Breast epithelium (tissue), 4 donors: ENCODE measurements around the gene CDC73. TPM values are rescaled to one million over a fixed set of nuclear protein-coding genes. Genes with fewer than 3 reads are reported as not detected.
"Not testable (repeated sequence)": the region's sequence is repeated elsewhere in the genome, so short reads cannot be mapped to it uniquely, and the experiment has no call there.

ENCODE experiments used
- DNase-seq, 2 donors: peaks; one replicate each; pipeline ENCODE4 v3.0.0-alpha.2; 2019; ENCODE audit warnings: low spot score in 2 of 2
- H3K27ac ChIP-seq, 2 donors: fragments of 200-600 bp; sonication (generic) in 1 of 2; one replicate each; pipeline ENCODE4 v1.5.1; 2016 to 2019; ENCODE audit warnings: mild to moderate bottlenecking in 1 of 2
- H3K27me3 ChIP-seq, 2 donors: fragments of 200-600 bp; sonication (generic) in 1 of 2; one replicate each; pipeline versions ENCODE4 v1.5.1 to v1.6.0; 2017 to 2019; ENCODE audit warnings: control low read depth in 1 of 2, mild to moderate bottlenecking in 1 of 2
- H3K36me3 ChIP-seq: fragments of 200-600 bp; one replicate; pipeline ENCODE4 v1.5.1; 2019
- H3K4me1 ChIP-seq, 2 donors: fragments of 200-600 bp; sonication (generic); one replicate each; pipeline ENCODE4 v1.5.1; 2016 to 2019; ENCODE audit warnings: control low read depth in 1 of 2
- H3K4me3 ChIP-seq, 3 donors: fragments of 200-600 bp; sonication (generic); 1 replicate in 2 of 3; 2 replicates in 1 of 3; pipeline ENCODE4 v1.5.1; 2016 to 2019; ENCODE audit warnings: mild to moderate bottlenecking in 3 of 3, moderate library complexity in 2 of 3
- H3K9me3 ChIP-seq, 2 donors: fragments of 200-600 bp; sonication (generic) in 1 of 2; one replicate each; pipeline ENCODE4 v1.5.1; 2016 to 2019; ENCODE audit warnings: control low read depth in 1 of 2
- CTCF ChIP-seq, 3 donors: fragments of 450-650 bp; IDR thresholded peaks; one replicate each; pipeline ENCODE4 v1.5.1; 2016 to 2017; ENCODE audit warnings: antibody characterized with exemption in 3 of 3, mild to moderate bottlenecking in 3 of 3, moderate library complexity in 3 of 3
- POLR2A ChIP-seq: fragments of 450-650 bp; IDR thresholded peaks from one replicate; pipeline ENCODE4 v1.6.1; 2016; ENCODE audit warnings: antibody characterized with exemption, mild to moderate bottlenecking, moderate library complexity
- POLR2AphosphoS5 ChIP-seq, 3 donors: sonication (generic); formaldehyde crosslinking; IDR thresholded peaks; one replicate each; pipeline ENCODE4 v1.6.1; 2017; ENCODE audit warnings: antibody characterized with exemption in 3 of 3
- intact Hi-C: fragments of 100-400 bp; cut with DNase I; formaldehyde crosslinking; loops from one replicate; pipeline ENCODE4 v1.15.1; 2023; ENCODE audit warnings: low total_unique reads
- total RNA-seq, 3 donors: library from RNA; depleted of rRNA; stranded (reverse); fragments of >200 nt; gene quantifications; one replicate each; pipeline ENCODE4 v1.1.0, GENCODE V29; 2016

The CDC73 gene
- total RNA-seq, 3 donors from 2014 or later: 36.1 to 52.0 (median 49.6) TPM

GRCh38 chr1:193262661-193263060 lies 140.8 kb downstream of the CDC73 start:
- DNase-seq: no peak
- H3K4me1 ChIP-seq: no peaks in the 10 kb centered on the region
- no peak overlapping the region for H3K27ac ChIP-seq
- no peak overlapping the region for H3K4me3 ChIP-seq
- H3K36me3 ChIP-seq: no peaks in the 10 kb centered on the region
- H3K27me3 ChIP-seq: no peaks in the 10 kb centered on the region
- no peaks in the 10 kb centered on the region for H3K9me3 ChIP-seq
- intact Hi-C loops: no loop called here
- no peak for TF ChIP-seq CTCF (IDR thresholded peaks at IDR 0.05)
- TF ChIP-seq POLR2AphosphoS5 (IDR thresholded peaks at IDR 0.05): no peak
- TF ChIP-seq POLR2A: no peak

- DNase-seq: no peak
- Histone ChIP-seq H3K27me3 (no peaks in the 10 kb centered on the region), H3K27ac (no peak overlapping the region), H3K36me3 (no peaks in the 10 kb centered on the region), H3K4me1 (no peaks in the 10 kb centered on the region), H3K9me3 (no peaks in the 10 kb centered on the region), H3K4me3 (no peak overlapping the region)
- TF ChIP-seq CTCF (IDR thresholded peaks at IDR 0.05) (no peak), POLR2A (no peak), POLR2AphosphoS5 (IDR thresholded peaks at IDR 0.05) (no peak)
- intact Hi-C loops: loop anchor here (5.0 kb wide), 1 partner anchor 413 kb away; no protein-coding TSS in a partner anchor
Measured at GRCh38 chr1:193264313-193265065, 142.7 kb downstream of the CDC73 start.

- no peaks in the 10 kb centered on the region for H3K36me3 ChIP-seq
- no peak overlapping the region for H3K27ac ChIP-seq
- no peak for TF ChIP-seq CTCF (IDR thresholded peaks at IDR 0.05)
- no peak for TF ChIP-seq POLR2AphosphoS5 (IDR thresholded peaks at IDR 0.05)
- no peak for TF ChIP-seq POLR2A
- H3K27me3 ChIP-seq: no peaks in the 10 kb centered on the region
- no peak for DNase-seq
- H3K4me1 ChIP-seq: no peaks in the 10 kb centered on the region
- intact Hi-C loops: loop anchor here (5.0 kb wide), 1 partner anchor 412 kb away; no protein-coding TSS in a partner anchor
- no peaks in the 10 kb centered on the region for H3K9me3 ChIP-seq
- H3K4me3 ChIP-seq: no peak overlapping the region
Measured at GRCh38 chr1:193265716-193266115, 143.9 kb downstream of the CDC73 start.

GRCh38 chr1:193266794-193267193 lies 145.0 kb downstream of the CDC73 start:
- H3K27ac ChIP-seq, H3K4me1 ChIP-seq, H3K27me3 ChIP-seq, H3K9me3 ChIP-seq, H3K36me3 ChIP-seq, H3K4me3 ChIP-seq, DNase-seq: not testable (repeated sequence)
- intact Hi-C loops: loop anchor here (5.0 kb wide), 1 partner anchor 411 kb away; no protein-coding TSS in a partner anchor

- Histone ChIP-seq H3K27ac (no peak overlapping the region), H3K36me3 (no peaks in the 10 kb centered on the region), H3K27me3 (no peaks in the 10 kb centered on the region), H3K9me3 (no peaks in the 10 kb centered on the region), H3K4me1 (no peaks in the 10 kb centered on the region), H3K4me3 (no peak overlapping the region)
- no peak for DNase-seq
- intact Hi-C loops: no loop called here
- TF ChIP-seq POLR2A (no peak), CTCF (IDR thresholded peaks at IDR 0.05) (no peak), POLR2AphosphoS5 (IDR thresholded peaks at IDR 0.05) (no peak)
Measured at GRCh38 chr1:193270996-193271395, 149.2 kb downstream of the CDC73 start.
